DND-41 (cell line): ENCODE measurements around the gene GRIN1.
"Not testable (repeated sequence)": the region's sequence is repeated elsewhere in the genome, so short reads cannot be mapped to it uniquely, and the experiment has no call there.

Source experiments
- ATAC-seq: fragments of 200-7000 bp; cut with Tn5 transposase; 3 replicates; pipeline ENCODE4 v1.9.1; 2021; ENCODE audit warnings: low read depth; ENCODE audit not compliant: insufficient read depth
- DNase-seq: peaks from one replicate; pipeline ENCODE4 v3.0.0-alpha.2; 2020
- H2AFZ ChIP-seq: 2 replicates; pipeline ENCODE4 v1.6.0; 2012; ENCODE audit warnings: low read depth, low read length
- H3K27ac ChIP-seq: 2 replicates; pipeline ENCODE4 v1.5.1; 2012; ENCODE audit warnings: low read length, inconsistent platforms
- H3K27me3 ChIP-seq: fragments of 200-600 bp; sonication (generic); 2 replicates; pipeline ENCODE4 v1.6.0; 2012; ENCODE audit warnings: low read length, mild to moderate bottlenecking, inconsistent platforms; ENCODE audit not compliant: insufficient read depth, poor library complexity
- H3K36me3 ChIP-seq: 2 replicates; pipeline ENCODE4 v1.5.1; 2012; ENCODE audit warnings: low read length, inconsistent platforms; ENCODE audit not compliant: insufficient read depth
- H3K4me1 ChIP-seq: 2 replicates; pipeline ENCODE4 v1.5.1; 2012; ENCODE audit warnings: mild to moderate bottlenecking, low read length; ENCODE audit not compliant: insufficient read depth
- H3K4me2 ChIP-seq: 2 replicates; pipeline ENCODE4 v1.6.0; 2012; ENCODE audit warnings: mild to moderate bottlenecking, moderate library complexity, low read length, inconsistent platforms; ENCODE audit not compliant: insufficient read depth
- H3K4me3 ChIP-seq, 2 experiments: fragments of 200-600 bp in 1 of 2; shearing (Covaris generic) in 1 of 2; 2 replicates each; pipeline ENCODE4 v1.5.1; 2012 to 2016; ENCODE audit warnings: inconsistent platforms in 2 of 2, low read length in 2 of 2, mild to moderate bottlenecking in 2 of 2, low read depth in 1 of 2, moderate library complexity in 1 of 2
- H3K79me2 ChIP-seq: 2 replicates; pipeline ENCODE4 v1.6.0; 2012; ENCODE audit warnings: low read length, inconsistent platforms; ENCODE audit not compliant: insufficient read depth
- H3K9ac ChIP-seq: 2 replicates; pipeline ENCODE4 v1.6.0; 2012; ENCODE audit warnings: low read depth, mild to moderate bottlenecking, inconsistent platforms, low read length, moderate library complexity
- H3K9me3 ChIP-seq: 2 replicates; pipeline ENCODE4 v1.5.1; 2012; ENCODE audit warnings: low read length, moderate library complexity, mild to moderate bottlenecking, inconsistent platforms; ENCODE audit not compliant: insufficient read depth, severe bottlenecking
- H4K20me1 ChIP-seq: 2 replicates; pipeline ENCODE4 v1.6.0; 2012; ENCODE audit warnings: low read length; ENCODE audit not compliant: insufficient read depth
- EZH2 ChIP-seq: IDR thresholded peaks from 3 replicates; pipeline ENCODE4 v1.6.1; 2012; ENCODE audit warnings: borderline replicate concordance, low read depth, mild to moderate bottlenecking, moderate library complexity, low read length, inconsistent platforms; ENCODE audit not compliant: severe bottlenecking
- TF ChIP-seq, protein P1 (sequence below): IDR thresholded peaks from 2 replicates; pipeline ENCODE4 v1.5.1; 2012; ENCODE audit warnings: borderline replicate concordance, low read length, moderate library complexity, mild to moderate bottlenecking; ENCODE audit not compliant: poor library complexity, severe bottlenecking; ENCODE audit errors: extremely low read depth

GRIN1 gene

GRCh38 chr9:137116027-137116507 lies 22.9 kb upstream of the GRIN1 start:
- H3K27me3 ChIP-seq = no peaks in the 10 kb centered on the region
- H3K4me2 ChIP-seq = no peak overlapping the region
- ATAC-seq (no peak), DNase-seq (no peak)
- peaks cover 26% of the 10 kb centered on the region for H3K4me1 ChIP-seq
- H3K9me3 ChIP-seq = no peaks in the 10 kb centered on the region
- no peak overlapping the region for H3K4me3 ChIP-seq
- H3K9ac ChIP-seq = no peak overlapping the region
- H4K20me1 ChIP-seq = 0 out of 2 replicates have a peak, but pooled peaks cover 3% of the 10 kb centered on the region
- peaks cover 17% of the 10 kb centered on the region for H3K79me2 ChIP-seq
- H3K27ac ChIP-seq = no peak overlapping the region
- peaks cover 21% of the 10 kb centered on the region for H3K36me3 ChIP-seq
- TF ChIP-seq EZH2 = no peak
- TF ChIP-seq, protein P1, sequence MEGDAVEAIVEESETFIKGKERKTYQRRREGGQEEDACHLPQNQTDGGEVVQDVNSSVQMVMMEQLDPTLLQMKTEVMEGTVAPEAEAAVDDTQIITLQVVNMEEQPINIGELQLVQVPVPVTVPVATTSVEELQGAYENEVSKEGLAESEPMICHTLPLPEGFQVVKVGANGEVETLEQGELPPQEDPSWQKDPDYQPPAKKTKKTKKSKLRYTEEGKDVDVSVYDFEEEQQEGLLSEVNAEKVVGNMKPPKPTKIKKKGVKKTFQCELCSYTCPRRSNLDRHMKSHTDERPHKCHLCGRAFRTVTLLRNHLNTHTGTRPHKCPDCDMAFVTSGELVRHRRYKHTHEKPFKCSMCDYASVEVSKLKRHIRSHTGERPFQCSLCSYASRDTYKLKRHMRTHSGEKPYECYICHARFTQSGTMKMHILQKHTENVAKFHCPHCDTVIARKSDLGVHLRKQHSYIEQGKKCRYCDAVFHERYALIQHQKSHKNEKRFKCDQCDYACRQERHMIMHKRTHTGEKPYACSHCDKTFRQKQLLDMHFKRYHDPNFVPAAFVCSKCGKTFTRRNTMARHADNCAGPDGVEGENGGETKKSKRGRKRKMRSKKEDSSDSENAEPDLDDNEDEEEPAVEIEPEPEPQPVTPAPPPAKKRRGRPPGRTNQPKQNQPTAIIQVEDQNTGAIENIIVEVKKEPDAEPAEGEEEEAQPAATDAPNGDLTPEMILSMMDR = no peak
- no peak overlapping the region for H2AFZ ChIP-seq

DNA sequence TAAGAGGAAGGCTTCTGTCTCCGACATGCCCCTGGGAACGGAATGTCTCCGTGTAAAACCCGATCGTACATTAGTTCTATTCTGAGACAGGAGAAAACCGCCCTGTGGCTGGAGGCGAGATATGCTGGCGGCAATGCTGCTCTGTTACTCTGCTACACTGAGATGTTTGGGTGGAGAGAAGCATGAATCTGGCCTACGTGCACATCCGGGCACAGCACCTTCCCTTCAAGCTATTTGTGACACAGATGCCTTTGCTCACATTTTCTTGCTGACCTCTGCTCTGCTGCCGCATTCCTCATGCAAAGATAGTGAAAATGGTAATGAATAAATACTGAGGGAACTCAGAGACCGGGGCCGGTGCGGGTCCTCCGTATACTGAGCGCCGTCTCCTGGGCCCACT lies 22.2 kb upstream of the GRIN1 start:
- DNase-seq (no peak), ATAC-seq (no peak)
- Histone ChIP-seq H3K4me3 (no peak overlapping the region), H3K9me3 (no peaks in the 10 kb centered on the region), H3K9ac (no peak overlapping the region), H3K79me2 (peaks cover 17% of the 10 kb centered on the region), H2AFZ (no peak overlapping the region), H3K4me2 (no peak overlapping the region), H3K4me1 (peaks cover 28% of the 10 kb centered on the region), H3K36me3 (peaks cover 17% of the 10 kb centered on the region), H3K27me3 (no peaks in the 10 kb centered on the region), H4K20me1 (0 out of 2 replicates have a peak, but pooled peaks cover 3% of the 10 kb centered on the region), H3K27ac (no peak overlapping the region)
- TF ChIP-seq, protein P1 = no peak
- TF ChIP-seq EZH2 = no peak

DNA sequence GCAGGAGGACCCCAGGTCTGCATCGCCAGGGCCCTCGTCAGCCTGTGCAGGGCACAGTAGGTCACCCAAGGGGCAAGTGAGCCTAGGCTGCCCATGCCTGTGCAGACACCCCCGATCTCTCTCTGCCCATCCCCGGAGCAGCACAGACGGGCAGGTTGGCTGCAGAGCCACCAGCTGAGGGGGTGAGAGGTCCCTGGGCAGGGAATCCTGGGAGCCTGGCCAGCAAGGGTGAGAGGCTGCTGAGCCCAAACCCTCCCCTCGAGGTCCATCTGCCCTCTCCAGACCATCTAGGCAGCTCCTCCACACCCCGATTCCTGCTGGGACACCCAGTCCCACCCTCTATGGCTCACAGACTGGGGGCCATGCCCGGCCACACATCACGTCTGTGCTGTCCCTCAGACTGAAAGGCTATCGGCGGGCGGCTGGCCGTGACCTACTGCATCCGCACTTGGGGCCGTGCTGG lies 21.7 kb upstream of the GRIN1 start:
- Histone ChIP-seq H3K36me3 (peaks cover 12% of the 10 kb centered on the region), H2AFZ (no peak overlapping the region), H3K4me3 (no peak overlapping the region), H3K9me3 (no peaks in the 10 kb centered on the region), H3K9ac (no peak overlapping the region), H3K27ac (no peak overlapping the region), H3K4me2 (no peak overlapping the region), H3K79me2 (peaks cover 17% of the 10 kb centered on the region), H4K20me1 (0 out of 2 replicates have a peak, but pooled peaks cover 3% of the 10 kb centered on the region), H3K27me3 (no peaks in the 10 kb centered on the region), H3K4me1 (peaks cover 32% of the 10 kb centered on the region)
- no peak for DNase-seq
- TF ChIP-seq EZH2 = no peak
- TF ChIP-seq, protein P1 = no peak
- no peak for ATAC-seq

DNA sequence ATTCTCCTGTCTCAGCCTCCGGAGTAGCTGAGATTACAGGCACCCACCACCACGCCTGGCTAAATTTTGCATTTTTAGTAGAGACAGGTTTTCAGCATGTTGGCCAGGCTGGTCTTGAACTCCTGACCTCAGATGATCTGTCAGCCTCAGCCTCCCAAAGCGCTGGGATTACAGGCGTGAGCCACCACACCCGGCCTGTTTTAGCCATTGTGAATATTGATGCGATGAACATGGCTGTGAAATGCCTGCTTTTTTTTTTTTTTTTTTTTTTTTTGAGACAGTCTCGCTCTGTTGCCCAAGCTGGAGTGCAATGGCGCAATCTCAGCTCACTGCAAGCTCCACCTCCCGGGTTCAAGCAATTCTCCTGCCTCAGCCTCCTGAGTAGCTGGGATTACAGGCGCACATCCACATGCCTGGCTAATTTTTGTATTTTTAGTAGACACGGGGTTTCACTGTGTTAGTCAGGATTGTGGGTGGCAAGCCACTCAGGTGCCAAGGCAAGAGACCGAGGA lies 20.8 kb upstream of the GRIN1 start:
- peaks cover 12% of the 10 kb centered on the region for H3K79me2 ChIP-seq
- not testable (repeated sequence) for H3K4me3 ChIP-seq, H3K9ac ChIP-seq, H3K27ac ChIP-seq, DNase-seq, H4K20me1 ChIP-seq, H3K36me3 ChIP-seq, H2AFZ ChIP-seq, ATAC-seq, H3K27me3 ChIP-seq, H3K4me2 ChIP-seq, H3K9me3 ChIP-seq
- peaks cover 30% of the 10 kb centered on the region for H3K4me1 ChIP-seq

GRCh38 chr9:137121927-137122795 lies 16.8 kb upstream of the GRIN1 start:
- H4K20me1 ChIP-seq, DNase-seq, H3K4me3 ChIP-seq, H3K27me3 ChIP-seq, H3K4me2 ChIP-seq, H3K9me3 ChIP-seq, H3K27ac ChIP-seq, H3K79me2 ChIP-seq, H3K9ac ChIP-seq, H2AFZ ChIP-seq, ATAC-seq, H3K36me3 ChIP-seq: not testable (repeated sequence)
- H3K4me1 ChIP-seq = peaks cover 23% of the 10 kb centered on the region
